ENCODE results near the gene CAMKK2. TPM values are rescaled to one million over a fixed set of nuclear protein-coding genes. Genes with fewer than 3 reads are reported as not detected.

Gene CAMKK2
- total and polyA plus RNA-seq, 2 of the 4 experiments (the other 2 are of a cell fraction), result 15.2 to 24.7 TPM

GRCh38 chr12:121209221-121209620 is 87.3 kb downstream of the CAMKK2 start:
- Histone ChIP-seq H4K8ac (ENCODE audit: low read depth in 2 of 2, low read length in 2 of 2) (peak overlapping the region; percentile 41 to 82; a peak in 2 of 4 replicates), H2BK15ac (ENCODE audit: low read depth, low read length) (no peak overlapping the region), H3K27ac (ENCODE audit: insufficient read depth, low read length) (no peak overlapping the region), H3K18ac (ENCODE audit: low read depth, low read length) (no peak overlapping the region), H3K4ac (ENCODE audit: low read depth, low read length) (no peak overlapping the region), H2AFZ (replicated peaks; ENCODE audit: low read length, poor library complexity) (peak overlapping the region; percentile 39), H3K79me1 (ENCODE audit: low read depth in 1 of 2, low read length in 2 of 2) (peaks cover 2 to 31% of the 10 kb centered on the region in 2 experiments; a peak in 3 of 4 replicates), H3K9ac (ENCODE audit: low read depth, low read length) (no peak overlapping the region), H3K4me3 (ENCODE audit: insufficient read depth, low read depth, low read length) (no peak overlapping the region), H4K91ac (ENCODE audit: insufficient read depth, low read depth, low read length) (no peak overlapping the region), H3K9me1 (ENCODE audit: insufficient read depth, low read length) (peaks cover 4% of the 10 kb centered on the region), H2BK120ac (ENCODE audit: low read depth, low read length) (no peak overlapping the region), H2BK20ac (ENCODE audit: low read depth, low read length) (no peak overlapping the region), H4K5ac (ENCODE audit: low read depth, low read length) (0 out of 2 replicates have a peak overlapping the region, but pooled peaks have one; percentile 26), H2AK5ac (ENCODE audit: low read depth, low read length) (no peak overlapping the region), H3K23ac (ENCODE audit: low read depth, low read length) (no peak overlapping the region), H2AK9ac (replicated peaks; ENCODE audit: low read depth, low read length, poor library complexity) (peak overlapping the region; percentile 21), H3K36me3 (ENCODE audit: control insufficient read depth, insufficient read depth, low read length) (no peaks in the 10 kb centered on the region), H3K4me1 (ENCODE audit: control insufficient read depth, insufficient read depth, low read length) (peaks cover 4% of the 10 kb centered on the region), H3K4me2 (ENCODE audit: low read depth, low read length) (no peak overlapping the region), H3K56ac (ENCODE audit: extremely low read depth, insufficient read depth, low read length) (no peak overlapping the region), H3K27me3 (ENCODE audit: control insufficient read depth, insufficient read depth, low read length) (no peaks in the 10 kb centered on the region), H2BK5ac (ENCODE audit: low read depth, low read length, poor library complexity, severe bottlenecking) (no peak overlapping the region), H3K9me3 (ENCODE audit: control insufficient read depth, insufficient read depth, low read length) (no peaks in the 10 kb centered on the region), H4K20me1 (ENCODE audit: insufficient read depth, low read length) (no peaks in the 10 kb centered on the region), H3K14ac (replicated peaks; ENCODE audit: low read depth, low read length) (no peak overlapping the region)
- dilution Hi-C loops (cut with HindIII; ENCODE audit: low sequenced_read_pairs, unreplicated experiment) (no loop called here), in situ Hi-C loops (cut with MboI; ENCODE audit: low sequenced_read_pairs) (no loop called here), intact Hi-C loops (cut with micrococcal nuclease) (no loop called here)
- WGBS, 2 experiments (ENCODE audit: extremely low coverage in 2 of 2, insufficient read length in 1 of 2), result 83% methylated on average over 4 of the region's 15 CpGs; no CpG with 5 or more reads in 1 of the 2 experiments
- BruUV-seq (replicated peaks), result no TSS peak
- ATAC-seq (ENCODE audit: low read depth) (no peak), DNase-seq (no peak)
- ChIA-PET CTCF (interaction anchor here (0.6 kb wide), 1 partner anchor 53 kb away, joined by 6 read pairs; no protein-coding TSS in a partner anchor), POLR2A (ENCODE audit: unreplicated experiment) (no interaction called here)
- no peak for TF ChIP-seq BHLHE40 (IDR thresholded peaks at IDR 0.05; ENCODE audit: low read depth, low read length)
- no peak for TF ChIP-seq MXI1 (IDR thresholded peaks at IDR 0.05; ENCODE audit: borderline replicate concordance, low read depth, low read length)
- no peak for TF ChIP-seq CHD1 (IDR thresholded peaks at IDR 0.05; ENCODE audit: low read depth, low read length)
- no peak for TF ChIP-seq MAFK (IDR thresholded peaks at IDR 0.05; ENCODE audit: low read depth, low read length)
- no peak for TF ChIP-seq CEBPB (IDR thresholded peaks at IDR 0.05; ENCODE audit: low read depth, low read length)
- no peak for TF ChIP-seq ELK1 (IDR thresholded peaks at IDR 0.05; ENCODE audit: borderline replicate concordance, low read depth, low read length)
- no peak for TF ChIP-seq NFE2L2 (IDR thresholded peaks at IDR 0.05; ENCODE audit: low read depth, low read length)
- no peak for TF ChIP-seq FOS (IDR thresholded peaks at IDR 0.05; ENCODE audit: low read depth, low read length)
- TF ChIP-seq RFX5 (IDR thresholded peaks at IDR 0.05; ENCODE audit: low read depth, low read length), result no peak
- TF ChIP-seq USF2 (IDR thresholded peaks at IDR 0.05; ENCODE audit: low read depth, low read length), result no peak
- TF ChIP-seq RAD21 (IDR thresholded peaks at IDR 0.05; ENCODE audit: low read length), result no peak
- no peak for TF ChIP-seq RCOR1 (IDR thresholded peaks at IDR 0.05; ENCODE audit: insufficient replicate concordance, low read length)
- TF ChIP-seq CTCF (conservative IDR thresholded peaks at IDR 0.05; ENCODE audit: low read depth, low read length), result no peak
- TF ChIP-seq SMC3 (IDR thresholded peaks at IDR 0.05; ENCODE audit: low read depth, low read length), result no peak
- TF ChIP-seq MAZ (IDR thresholded peaks at IDR 0.05; ENCODE audit: borderline replicate concordance, low read depth, low read length), result no peak
- no peak for TF ChIP-seq POLR2A (IDR thresholded peaks at IDR 0.05; ENCODE audit: low read depth, low read length)
